Measurements from ENCODE around the gene EIF4B. TPM values are rescaled to one million over a fixed set of nuclear protein-coding genes. Genes with fewer than 3 reads are reported as not detected.

EIF4B gene
- total RNA-seq, 2 experiments from 2014 or later, result 385 to 474 TPM

DNA sequence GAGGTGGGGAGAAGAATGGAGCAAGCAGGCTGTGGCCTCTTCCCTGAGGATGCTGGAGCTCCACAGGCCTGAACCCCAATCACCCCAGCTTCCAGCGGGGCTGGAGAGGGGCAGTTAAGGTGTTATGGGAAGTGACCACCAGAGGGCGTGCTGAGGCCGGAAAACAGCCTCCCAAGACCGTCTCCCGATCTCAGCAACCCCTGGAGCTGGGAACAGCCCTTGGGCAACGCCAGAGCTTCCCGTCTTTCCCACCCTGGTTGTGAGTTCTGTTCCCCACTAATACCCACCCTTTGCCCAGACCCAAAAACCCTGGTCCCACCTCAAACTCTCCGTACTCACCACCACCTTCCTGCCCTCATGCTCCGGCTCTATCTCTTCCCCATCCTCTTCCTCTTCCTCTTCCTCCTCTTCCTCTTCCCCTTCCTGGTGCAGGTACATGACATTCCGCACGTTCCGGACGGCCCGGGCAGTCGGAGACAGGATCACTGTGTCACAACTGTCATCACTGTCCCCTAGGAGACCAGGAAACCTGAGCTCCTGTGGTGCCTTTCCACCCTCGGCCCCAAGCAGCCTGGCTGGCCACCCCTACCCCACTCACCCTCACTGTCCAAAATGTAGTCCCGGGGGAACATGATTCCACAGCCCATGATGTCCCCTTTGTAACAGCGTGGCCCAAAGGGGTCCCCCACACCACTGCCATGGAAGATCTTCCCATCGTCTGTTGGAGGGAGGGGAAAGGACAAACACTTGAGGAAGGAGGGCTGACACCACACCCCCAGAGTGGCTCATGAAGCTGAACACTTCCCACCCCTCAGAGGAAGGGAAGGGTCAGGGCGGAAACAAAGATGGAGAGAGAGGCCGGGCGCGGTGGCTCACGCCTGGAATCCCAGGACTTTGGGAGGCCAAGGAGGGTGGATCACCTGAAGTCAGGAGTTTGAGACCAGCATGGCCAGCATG is 60.0 kb downstream of the EIF4B start:
- DNase-seq, result peak; percentile 71
- no peak overlapping the region for H3K27ac Mint-ChIP-seq
- peaks cover 14% of the 10 kb centered on the region for H3K36me3 Mint-ChIP-seq (ENCODE audit: low read depth)
- ChIA-PET CTCF (interaction anchor here (0.6 to 6.5 kb wide), 22 partner anchors 9 to 442 kb away, joined by 3 to 99 read pairs (median 6); partner anchors contain the start of genes AAAS, IGFBP6, SOAT2 and SPRYD3), POLR2A (interaction anchor here (1.1 kb wide), 1 partner anchor 10 kb away, joined by 14 read pairs; no protein-coding TSS in a partner anchor)
- H3K27me3 Mint-ChIP-seq, result no peaks in the 10 kb centered on the region
- no peak overlapping the region for H3K4me3 Mint-ChIP-seq
- no peaks in the 10 kb centered on the region for H3K9me3 Mint-ChIP-seq
- peaks cover 5% of the 10 kb centered on the region for H3K4me1 Mint-ChIP-seq

DNA sequence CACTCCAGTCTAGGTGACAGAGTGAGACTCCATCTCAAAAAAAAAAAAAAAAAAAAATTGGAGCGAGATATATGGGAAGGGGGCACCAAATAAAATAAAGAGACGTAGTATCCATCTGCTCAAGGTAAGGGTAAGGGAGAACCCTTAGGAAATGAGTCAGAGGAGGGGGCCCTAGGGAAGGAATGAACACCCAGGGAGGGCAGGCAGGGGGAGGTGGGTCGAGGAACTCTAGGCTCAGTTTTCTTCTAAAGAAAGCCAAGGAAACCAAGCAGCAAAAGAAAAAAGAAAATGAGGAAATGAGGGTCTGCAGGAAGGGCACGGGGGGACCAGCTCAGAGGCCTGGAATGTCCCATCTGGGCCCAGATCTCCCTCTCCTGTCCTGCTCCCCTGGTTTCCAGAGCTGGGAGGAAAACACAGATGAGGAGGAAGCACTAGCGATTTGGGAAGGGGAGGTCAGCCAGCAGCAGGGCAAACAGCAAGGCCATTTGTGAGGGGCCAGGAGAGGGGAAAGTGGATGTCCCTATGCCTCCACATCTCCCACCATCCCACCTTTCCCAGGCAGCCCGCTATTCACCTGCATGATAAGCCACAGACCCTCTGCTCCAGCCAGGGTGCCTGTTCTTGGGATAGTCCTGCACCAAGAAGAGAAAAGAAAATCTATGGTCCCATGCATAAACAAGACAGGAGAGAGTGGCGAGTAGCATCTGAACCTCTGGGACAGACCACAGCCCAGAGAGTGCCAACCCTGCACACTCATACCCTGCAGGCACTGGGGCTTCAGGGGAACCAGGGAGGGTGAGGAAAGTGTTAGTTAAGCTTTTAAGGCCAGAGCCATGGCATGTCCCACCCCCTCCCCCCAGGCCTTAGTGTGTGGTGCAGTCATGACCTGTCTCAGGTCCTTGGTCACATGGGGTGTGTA is 61.1 kb downstream of the EIF4B start:
- peaks cover 19% of the 10 kb centered on the region for H3K36me3 Mint-ChIP-seq (ENCODE audit: low read depth)
- DNase-seq, result no peak
- peaks cover 7% of the 10 kb centered on the region for H3K4me1 Mint-ChIP-seq
- H3K27me3 Mint-ChIP-seq, result no peaks in the 10 kb centered on the region
- peak overlapping the region; percentile 33 for H3K27ac Mint-ChIP-seq
- ChIA-PET CTCF (interaction anchor here (0.6 to 6.5 kb wide), 14 partner anchors 8 to 278 kb away, joined by 3 to 99 read pairs (median 6); partner anchors contain the start of genes AAAS, IGFBP6, SOAT2 and SPRYD3), POLR2A (interaction anchor here (0.8 kb wide), 1 partner anchor 12 kb away, joined by 3 read pairs; the partner anchor contains the start of gene SPRYD3)
- no peak overlapping the region for H3K4me3 Mint-ChIP-seq
- no peaks in the 10 kb centered on the region for H3K9me3 Mint-ChIP-seq

DNA sequence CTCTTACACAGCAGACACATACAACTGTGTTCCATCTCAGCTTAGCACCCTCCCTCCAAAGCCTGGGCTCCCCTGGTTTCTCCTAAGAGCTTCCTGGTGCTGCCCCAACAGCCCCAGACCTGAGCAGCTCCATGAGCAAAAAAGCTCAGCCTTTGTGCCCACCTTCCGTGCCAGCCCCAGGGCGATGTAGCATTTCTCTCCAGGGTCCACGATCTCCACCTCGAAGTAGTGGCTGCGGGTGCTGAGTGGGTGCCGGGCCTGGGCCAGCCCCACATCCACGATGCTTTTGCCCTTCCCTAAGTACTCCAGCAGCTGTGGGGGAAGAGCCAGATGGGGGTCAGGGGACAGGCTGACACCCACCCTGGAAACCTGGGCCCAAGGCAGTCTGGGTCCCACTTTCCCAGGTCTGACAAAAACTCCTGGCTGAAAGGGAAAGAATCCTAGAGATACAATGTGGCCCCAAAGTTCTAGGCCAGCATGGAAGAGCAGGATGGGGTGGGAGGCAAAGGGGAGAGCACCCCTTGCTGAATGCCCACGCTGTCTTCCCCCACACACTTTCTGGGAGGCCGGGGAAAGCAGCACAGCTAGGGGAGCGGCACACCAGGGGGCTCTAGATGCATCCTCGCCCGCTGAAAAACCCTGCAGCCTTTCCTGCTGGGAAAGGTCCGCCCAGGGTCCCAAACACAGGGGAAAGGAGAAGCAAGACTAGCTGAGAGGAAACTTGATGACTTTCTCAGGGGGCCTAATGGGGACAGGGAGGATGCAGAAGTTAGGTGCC is 61.9 kb downstream of the EIF4B start:
- no peaks in the 10 kb centered on the region for H3K27me3 Mint-ChIP-seq
- H3K36me3 Mint-ChIP-seq (ENCODE audit: low read depth), result peaks cover 24% of the 10 kb centered on the region
- no peak overlapping the region for H3K27ac Mint-ChIP-seq
- peaks cover 10% of the 10 kb centered on the region for H3K4me1 Mint-ChIP-seq
- CTCF ChIA-PET, result interaction anchor here (0.6 to 5.1 kb wide), 6 partner anchors 10 to 31 kb away, joined by 3 to 39 read pairs (median 4); partner anchors contain the start of gene SPRYD3
- no peak for DNase-seq
- H3K9me3 Mint-ChIP-seq, result no peaks in the 10 kb centered on the region
- no peak overlapping the region for H3K4me3 Mint-ChIP-seq
- POLR2A ChIA-PET, result interaction anchor here (0.8 kb wide), 1 partner anchor 11 kb away, joined by 3 read pairs; the partner anchor contains the start of gene SPRYD3

DNA sequence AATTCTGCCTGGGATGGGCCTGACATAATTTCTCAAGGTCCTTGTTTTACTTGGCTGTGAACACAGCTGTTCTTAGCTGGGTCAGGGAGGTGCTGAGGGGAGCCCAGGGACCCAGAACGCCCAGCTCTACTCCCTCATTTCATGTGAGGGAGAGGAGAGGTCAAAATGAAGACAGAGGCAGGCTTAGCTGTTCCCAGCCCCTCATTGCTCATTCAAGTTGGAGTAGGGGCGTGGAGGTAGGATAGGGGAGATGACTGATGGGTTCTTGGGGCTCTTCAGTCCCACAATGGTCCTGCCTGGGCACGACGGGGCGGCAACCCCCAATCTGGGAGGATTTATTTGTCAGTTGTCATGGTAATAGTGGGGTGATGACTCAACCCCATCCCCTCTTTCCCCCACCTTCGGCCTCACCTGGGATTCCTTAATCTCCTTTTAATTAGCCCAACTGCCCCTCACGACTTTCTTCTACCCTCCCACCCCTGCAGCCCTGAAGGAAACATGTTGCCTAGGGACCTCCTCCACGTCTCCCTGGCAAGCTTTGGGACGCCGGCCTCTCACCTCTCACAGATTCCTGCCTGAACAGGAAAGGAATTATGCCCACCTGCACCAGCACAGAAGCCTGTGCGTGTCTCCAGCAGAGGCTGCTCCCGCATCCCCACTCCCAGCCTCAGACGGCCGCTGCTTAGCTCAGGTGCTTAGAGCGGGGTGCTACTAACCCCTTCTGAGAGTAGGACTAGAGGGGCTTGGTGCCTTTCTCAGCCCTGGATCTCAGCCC is 62.7 kb downstream of the EIF4B start:
- POLR2A ChIA-PET, result no interaction called here
- Mint-ChIP-seq H3K4me1 (peaks cover 10% of the 10 kb centered on the region), H3K27me3 (no peaks in the 10 kb centered on the region), H3K4me3 (no peak overlapping the region), H3K36me3 (ENCODE audit: low read depth) (peaks cover 28% of the 10 kb centered on the region), H3K27ac (no peak overlapping the region), H3K9me3 (no peaks in the 10 kb centered on the region)
- CTCF ChIA-PET, result interaction anchor here (0.6 to 5.1 kb wide), 6 partner anchors 9 to 33 kb away, joined by 3 to 39 read pairs (median 4); partner anchors contain the start of gene SPRYD3
- no peak for DNase-seq

DNA sequence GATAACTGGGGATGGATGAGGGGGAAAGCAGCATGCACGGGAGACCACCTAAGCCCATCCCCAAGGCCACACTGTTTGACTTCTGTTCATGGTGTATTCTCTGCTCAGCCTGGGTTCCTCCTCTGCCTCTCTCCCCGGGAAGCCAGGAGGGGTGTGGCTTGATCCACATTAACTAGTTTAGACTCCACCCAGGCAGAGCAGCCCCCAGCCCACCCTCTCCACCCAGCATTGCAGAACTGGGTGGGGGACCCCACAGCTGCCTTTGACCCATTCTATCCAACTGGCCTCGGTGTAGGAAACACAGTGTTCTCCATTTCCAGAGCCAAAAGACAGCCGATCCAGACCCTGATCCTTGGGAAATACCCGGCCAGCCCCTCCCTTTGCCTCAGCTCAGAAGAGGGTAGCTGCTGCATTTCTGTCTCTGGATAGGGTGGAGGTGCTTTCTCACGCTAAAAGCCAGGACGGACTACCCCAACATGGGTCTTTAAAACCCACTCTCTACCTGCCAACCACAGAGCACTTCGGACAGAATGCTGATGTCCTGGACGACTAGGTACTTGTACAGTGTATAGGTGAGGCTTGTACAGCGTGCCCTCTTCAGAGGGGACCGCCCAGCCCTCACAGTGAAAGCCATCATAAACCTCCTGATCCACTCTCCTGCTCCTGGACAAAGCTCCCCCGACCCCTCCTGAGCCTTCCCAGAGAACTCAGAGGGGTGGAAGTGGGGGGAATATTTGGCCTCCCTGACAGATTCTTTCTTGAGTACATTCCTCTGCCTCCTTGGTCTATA is 63.6 kb downstream of the EIF4B start:
- peaks cover 10% of the 10 kb centered on the region for H3K4me1 Mint-ChIP-seq
- no peak overlapping the region for H3K4me3 Mint-ChIP-seq
- no peaks in the 10 kb centered on the region for H3K27me3 Mint-ChIP-seq
- ChIA-PET POLR2A (no interaction called here), CTCF (interaction anchor here (1.7 to 5.1 kb wide), 2 partner anchors 10 to 33 kb away, joined by 3 to 39 read pairs; partner anchors contain the start of genes SOAT2 and SPRYD3)
- H3K9me3 Mint-ChIP-seq, result no peaks in the 10 kb centered on the region
- H3K27ac Mint-ChIP-seq, result no peak overlapping the region
- no peak for DNase-seq
- H3K36me3 Mint-ChIP-seq (ENCODE audit: low read depth), result peaks cover 33% of the 10 kb centered on the region

DNA sequence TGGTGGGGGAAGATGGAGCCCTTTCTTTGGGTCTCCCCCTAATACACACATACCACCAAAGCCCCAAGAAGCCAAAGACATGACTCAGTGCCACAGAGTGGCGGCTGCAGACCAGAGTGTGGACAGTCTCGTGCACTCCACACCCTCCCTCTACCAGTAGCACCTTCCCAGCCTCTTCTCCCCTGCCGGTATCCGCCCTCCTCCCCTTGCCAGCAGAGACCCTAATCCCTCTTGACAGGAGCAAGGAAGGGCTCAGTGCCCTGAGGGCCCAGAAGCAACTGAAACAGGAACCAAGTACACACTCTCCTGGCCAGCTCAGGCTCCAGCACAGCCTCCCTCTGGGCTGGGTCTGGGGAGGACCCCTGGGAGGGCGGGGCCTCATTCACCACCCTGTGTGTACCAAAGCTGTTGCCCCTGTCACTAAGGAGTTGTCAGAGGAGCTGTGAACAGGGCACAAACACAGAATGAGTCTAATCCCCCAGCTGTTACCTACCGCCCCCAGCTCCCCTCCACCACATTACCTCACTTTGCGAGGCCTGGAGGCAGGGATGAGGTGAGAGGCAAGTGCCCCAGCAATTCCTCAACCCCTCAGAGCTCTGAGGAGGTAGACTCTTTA is 64.7 kb downstream of the EIF4B start:
- Mint-ChIP-seq H3K27ac (no peak overlapping the region), H3K36me3 (ENCODE audit: low read depth) (peaks cover 36% of the 10 kb centered on the region), H3K9me3 (no peaks in the 10 kb centered on the region), H3K4me3 (no peak overlapping the region), H3K4me1 (peaks cover 8% of the 10 kb centered on the region), H3K27me3 (no peaks in the 10 kb centered on the region)
- DNase-seq, result no peak
- ChIA-PET POLR2A (no interaction called here), CTCF (interaction anchor here (0.7 to 1.7 kb wide), 2 partner anchors 8 to 32 kb away, joined by 3 read pairs; partner anchors contain the start of genes SOAT2 and SPRYD3)

DNA sequence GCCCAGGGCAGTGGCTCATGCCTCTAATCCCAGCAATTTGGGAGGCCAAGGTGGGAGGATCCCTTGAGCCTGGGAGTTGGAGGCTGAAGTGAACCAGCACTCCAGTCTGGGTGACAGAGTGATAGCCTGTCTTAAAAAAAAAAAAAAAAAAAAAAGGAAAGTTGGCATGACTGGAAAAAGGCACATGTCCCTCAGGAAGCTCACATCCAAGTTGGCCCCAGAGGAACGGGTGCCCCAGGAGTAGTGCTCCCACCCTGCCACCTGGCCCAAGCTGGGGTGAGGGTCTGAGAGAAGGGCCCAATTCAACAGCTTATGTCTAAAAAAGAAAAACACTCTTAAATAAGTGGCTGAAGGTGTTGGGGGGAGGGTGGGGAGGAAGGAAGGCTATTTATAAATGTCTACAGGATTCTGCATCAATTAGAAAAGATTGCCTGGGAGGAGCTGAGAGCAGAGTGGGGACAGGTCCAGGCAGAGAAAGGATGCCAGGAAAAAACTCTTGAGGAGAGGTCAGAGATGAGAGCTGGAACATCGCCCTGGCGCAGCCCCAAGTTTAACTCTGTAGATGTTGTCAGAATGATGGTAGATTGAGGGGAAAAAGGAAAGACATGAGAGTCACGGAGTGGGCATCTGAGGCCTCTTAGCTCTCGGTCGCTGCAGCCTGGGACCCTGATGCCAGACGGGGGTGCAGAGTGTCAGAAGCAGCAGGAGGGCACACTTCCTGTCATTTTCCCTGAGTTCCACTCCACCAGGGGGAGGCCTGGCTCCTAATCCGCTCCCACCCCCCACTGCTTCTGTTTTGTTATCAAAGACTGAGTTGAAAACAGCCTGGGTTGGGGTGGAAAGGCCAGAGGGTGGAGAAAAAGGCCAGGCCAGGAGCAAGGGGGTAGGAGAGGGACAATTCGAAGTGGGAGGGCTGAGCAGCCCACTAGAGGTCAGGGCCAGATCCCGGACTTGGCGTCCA is 65.6 kb downstream of the EIF4B start:
- H3K4me1 Mint-ChIP-seq, result peaks cover 5% of the 10 kb centered on the region
- no peak for DNase-seq
- no peaks in the 10 kb centered on the region for H3K9me3 Mint-ChIP-seq
- H3K4me3 Mint-ChIP-seq, result no peak overlapping the region
- H3K27ac Mint-ChIP-seq, result peak overlapping the region; percentile 64
- POLR2A ChIA-PET, result no interaction called here
- H3K27me3 Mint-ChIP-seq, result no peaks in the 10 kb centered on the region
- CTCF ChIA-PET, result interaction anchor here (0.7 to 1.7 kb wide), 2 partner anchors 7 to 31 kb away, joined by 3 read pairs; partner anchors contain the start of genes SOAT2 and SPRYD3
- peaks cover 40% of the 10 kb centered on the region for H3K36me3 Mint-ChIP-seq (ENCODE audit: low read depth)

DNA sequence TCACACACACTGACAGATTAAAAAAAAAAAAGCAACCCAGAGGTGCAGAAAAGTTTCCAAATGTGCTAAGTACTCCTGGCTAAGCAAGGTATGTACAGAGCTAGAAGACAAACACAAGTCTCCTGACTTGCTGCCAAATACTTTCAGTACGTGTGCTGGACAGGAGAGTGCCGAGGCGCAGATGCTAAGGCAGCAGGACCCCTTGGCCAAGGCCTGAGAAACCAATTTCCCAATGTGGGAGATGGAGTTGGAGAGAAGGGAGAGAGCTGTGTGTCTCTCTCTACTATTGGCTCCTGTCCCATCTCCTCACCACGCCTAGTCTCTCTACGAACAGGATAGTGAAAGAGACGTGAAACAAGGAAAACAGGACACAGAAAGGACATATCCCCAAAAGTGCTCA is 67.6 kb downstream of the EIF4B start:
- CTCF ChIA-PET, result interaction anchor here (0.8 to 4.2 kb wide), 5 partner anchors 8 to 58 kb away, joined by 3 to 31 read pairs (median 3); no protein-coding TSS in a partner anchor
- no peak for DNase-seq
- Mint-ChIP-seq H3K36me3 (ENCODE audit: low read depth) (peaks cover 49% of the 10 kb centered on the region), H3K27me3 (no peaks in the 10 kb centered on the region), H3K4me3 (no peak overlapping the region), H3K9me3 (no peaks in the 10 kb centered on the region), H3K4me1 (peaks cover 24% of the 10 kb centered on the region), H3K27ac (no peak overlapping the region)
- POLR2A ChIA-PET, result no interaction called here

DNA sequence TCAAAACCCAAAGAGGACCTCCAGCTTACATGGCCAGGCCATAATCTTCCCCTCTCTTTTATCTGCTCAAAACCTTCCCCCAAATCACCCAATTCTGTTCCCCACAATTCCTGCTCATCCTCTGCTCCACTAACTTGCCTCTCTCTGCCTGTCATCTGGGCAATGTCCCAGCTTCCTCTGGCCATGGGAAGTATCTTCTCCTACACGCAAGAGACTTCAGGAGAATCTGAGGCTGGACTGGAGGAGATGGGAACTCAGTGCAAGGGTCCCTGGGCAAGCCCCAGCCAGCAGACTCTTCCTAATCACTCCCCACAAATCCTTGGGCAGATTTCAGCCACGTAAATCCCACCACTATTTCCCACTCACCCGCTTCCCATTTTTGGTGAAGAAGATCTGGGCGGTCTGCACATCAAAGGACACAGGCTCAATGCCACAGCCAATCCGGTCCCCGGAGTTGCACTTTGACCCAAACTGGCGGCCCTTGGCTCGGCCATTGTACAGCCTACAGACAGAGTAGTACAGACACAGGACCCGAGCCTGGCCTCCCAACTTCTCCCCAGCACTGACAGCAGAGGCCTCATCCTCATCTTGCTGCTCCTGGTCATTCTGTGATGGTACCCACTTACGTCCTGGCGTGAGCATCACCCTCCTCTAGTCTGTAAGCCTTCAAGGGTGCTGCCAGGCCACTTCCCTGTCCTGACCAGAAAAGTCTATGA is 68.2 kb downstream of the EIF4B start:
- peaks cover 26% of the 10 kb centered on the region for H3K4me1 Mint-ChIP-seq
- H3K4me3 Mint-ChIP-seq, result no peak overlapping the region
- H3K36me3 Mint-ChIP-seq (ENCODE audit: low read depth), result peaks cover 49% of the 10 kb centered on the region
- POLR2A ChIA-PET, result no interaction called here
- no peak overlapping the region for H3K27ac Mint-ChIP-seq
- CTCF ChIA-PET, result interaction anchor here (0.8 to 4.2 kb wide), 3 partner anchors 9 to 27 kb away, joined by 3 to 31 read pairs (median 3); no protein-coding TSS in a partner anchor
- H3K27me3 Mint-ChIP-seq, result no peaks in the 10 kb centered on the region
- H3K9me3 Mint-ChIP-seq, result no peaks in the 10 kb centered on the region
- DNase-seq, result no peak

All from activated CD4-positive, alpha-beta T cell treated with anti-CD3 and anti-CD28 coated beads, Interleukin-2, amount 10 ng/mL, durations not matched to agents 7 days and 5 days (primary cell).